ENCODE measurements around the gene GSTO2.

- TF ChIP-seq CTCF (IDR thresholded peaks at IDR 0.05; ENCODE audit: low read length) (peak; percentile 31; the same call in 1 of the 2 replicates), EZH2 (IDR thresholded peaks at IDR 0.05; ENCODE audit: borderline replicate concordance, low read length) (no peak)
These were observed 69.2 kb downstream of the GSTO2 start, which contains the start of gene ITPRIP for GRCh38 chr10:104337985-104338735.
